ENCODE data around the gene CEP83. TPM values are rescaled to one million over a fixed set of nuclear protein-coding genes. Genes with fewer than 3 reads are reported as not detected.

The CEP83 gene
- total and polyA plus RNA-seq, 2 experiments from 2014 or later = 29.8 to 33.7 TPM

GRCh38 chr12:94457311-94457710 is 2.4 kb downstream of the CEP83 start:
- no peaks in the 10 kb centered on the region; the same call in 1 of the 2 replicates for H3K36me3 ChIP-seq (ENCODE audit: insufficient read depth)
- Mint-ChIP-seq H3K4me3 (no peak overlapping the region; the same call in 2 of the 3 replicates), H3K9me3 (no peaks in the 10 kb centered on the region; the same call in 2 of the 3 replicates), H3K36me3 (ENCODE audit: low read depth) (peaks cover 29% of the 10 kb centered on the region), H3K4me1 (peaks cover 10% of the 10 kb centered on the region), H3K27me3 (ENCODE audit: insufficient read depth, low read depth, poor library complexity) (peaks cover 2% of the 10 kb centered on the region), H3K27ac (no peak overlapping the region)
- peaks cover 3% of the 10 kb centered on the region for H3K9me2 ChIP-seq (ENCODE audit: insufficient read depth)
- H3K27me3 ChIP-seq (ENCODE audit: insufficient read depth) = peaks cover 5% of the 10 kb centered on the region; the same call in 1 of the 2 replicates
- DNase-seq (ENCODE audit: low spot score) (no peak), ATAC-seq (no peak)
- H4K20me1 ChIP-seq (replicated peaks; ENCODE audit: insufficient read depth) = no peaks in the 10 kb centered on the region
- H3K79me2 ChIP-seq (replicated peaks; ENCODE audit: insufficient read depth) = peaks cover 70% of the 10 kb centered on the region
- H3K27ac ChIP-seq (ENCODE audit: low read depth) = no peak overlapping the region
- 0 out of 2 replicates have a peak, but pooled peaks cover 12% of the 10 kb centered on the region for H3K4me1 ChIP-seq (ENCODE audit: insufficient read depth)
- no peak overlapping the region for H3K4me3 ChIP-seq
- no peak overlapping the region for H2AFZ ChIP-seq
- no peak overlapping the region for H3K4me2 ChIP-seq
- TF ChIP-seq POLR2AphosphoS5 (IDR thresholded peaks at IDR 0.05; ENCODE audit: low read depth) (no peak), STAT1 (IDR thresholded peaks at IDR 0.05; ENCODE audit: unreplicated experiment) (no peak), ZNF462 (CRISPR knock-in tag; IDR thresholded peaks at IDR 0.05) (no peak), EZH2phosphoT487 (IDR thresholded peaks at IDR 0.05; ENCODE audit: unreplicated experiment) (no peak), ZNF331 (CRISPR knock-in tag; IDR thresholded peaks at IDR 0.05; ENCODE audit: low read depth) (no peak), EZH2 (IDR thresholded peaks at IDR 0.05; ENCODE audit: low read depth, unreplicated experiment) (no peak), REST (IDR thresholded peaks at IDR 0.05; ENCODE audit: unreplicated experiment) (no peak), ETS1 (IDR thresholded peaks at IDR 0.05) (no peak), ZNF114 (CRISPR knock-in tag; IDR thresholded peaks at IDR 0.05) (no peak), JUNB (IDR thresholded peaks at IDR 0.05; ENCODE audit: unreplicated experiment) (no peak), CREB1 (CRISPR knock-in tag; IDR thresholded peaks at IDR 0.05; ENCODE audit: low read depth) (no peak), NANOG (IDR thresholded peaks at IDR 0.05; ENCODE audit: borderline replicate concordance) (no peak), CTCF (conservative IDR thresholded peaks at IDR 0.05; ENCODE audit: low read depth in 2 of 2) (no peak)
- H3F3A ChIP-seq (replicated peaks; ENCODE audit: low read depth) = no peaks in the 10 kb centered on the region

All from GM23338 (cell line).